Cardiac muscle cell (in vitro differentiated cells and primary cell): ENCODE results near the gene GZF1. TPM values are rescaled to one million over a fixed set of nuclear protein-coding genes. Genes with fewer than 3 reads are reported as not detected.

Source experiments
- DNase-seq, 2 donors: peaks; one replicate each; pipeline versions ENCODE4 v3.0.0 to v3.0.0-alpha.2; 2010 to 2017; ENCODE audit warnings: low read depth in 1 of 2, low spot score in 1 of 2
- H3K27ac ChIP-seq: fragments of 200-600 bp; sonication (generic); 2 replicates; pipeline ENCODE4 v1.5.1; 2016
- H3K27me3 ChIP-seq: fragments of 200-600 bp; sonication (generic); 2 replicates; pipeline ENCODE4 v1.6.0; 2016; ENCODE audit warnings: control low read depth
- H3K36me3 ChIP-seq: fragments of 200-600 bp; sonication (generic); 2 replicates; pipeline ENCODE4 v1.5.1; 2016; ENCODE audit warnings: control low read depth
- H3K4me1 ChIP-seq: fragments of 200-600 bp; sonication (generic); 2 replicates; pipeline ENCODE4 v1.8.1; 2017; ENCODE audit warnings: low read depth, mild to moderate bottlenecking, mixed run types
- H3K4me3 ChIP-seq: fragments of 200-600 bp; sonication (generic); 2 replicates; pipeline ENCODE4 v1.5.1; 2016; ENCODE audit warnings: mild to moderate bottlenecking
- H3K9me3 ChIP-seq: fragments of 200-600 bp; sonication (generic); 2 replicates; pipeline ENCODE4 v1.5.1; 2017; ENCODE audit warnings: low read depth, mild to moderate bottlenecking, control low read depth
- CTCF ChIP-seq: IDR thresholded peaks from 2 replicates; pipeline ENCODE4 v1.5.1; 2012; ENCODE audit warnings: low read depth, mild to moderate bottlenecking, low read length
- polyA plus RNA-seq: library from polyadenylated mRNA; unstranded; fragments of >200 nt; fragmentation: Nextera tagmentation; extraction: Ambion mirVana; gene quantifications from 2 replicates; pipeline ENCODE4 v1.2.1, GENCODE V29; 2016
- total RNA-seq: library from RNA; depleted of rRNA; stranded (reverse); fragments of >200 nt; gene quantifications from 2 replicates; pipeline ENCODE4 v1.2.3, GENCODE V29; 2016

Gene GZF1
- total and polyA plus RNA-seq, 2 experiments from 2014 or later = 7.4 to 19.0 TPM

GRCh38 chr20:23327617-23328333, 34.2 kb upstream of the GZF1 start:
- no peak for TF ChIP-seq CTCF
- Histone ChIP-seq H3K27me3 (no peaks in the 10 kb centered on the region), H3K9me3 (no peaks in the 10 kb centered on the region), H3K36me3 (no peaks in the 10 kb centered on the region), H3K4me3 (no peak overlapping the region), H3K4me1 (no peaks in the 10 kb centered on the region), H3K27ac (no peak overlapping the region)
- DNase-seq = no peak

- H3K36me3 ChIP-seq = no peaks in the 10 kb centered on the region
- H3K9me3 ChIP-seq = no peaks in the 10 kb centered on the region
- TF ChIP-seq CTCF = no peak
- no peaks in the 10 kb centered on the region for H3K27me3 ChIP-seq
- no peak overlapping the region for H3K27ac ChIP-seq
- no peaks in the 10 kb centered on the region for H3K4me1 ChIP-seq
- H3K4me3 ChIP-seq = no peak overlapping the region
- DNase-seq = peak in 1 of 2 donors; percentile 20
Measured at GRCh38 chr20:23331450-23332350, 30.3 kb upstream of the GZF1 start.

GRCh38 chr20:23332467-23332866, 29.5 kb upstream of the GZF1 start:
- no peak overlapping the region for H3K4me3 ChIP-seq
- H3K9me3 ChIP-seq = no peaks in the 10 kb centered on the region
- H3K27ac ChIP-seq = no peak overlapping the region
- no peaks in the 10 kb centered on the region for H3K27me3 ChIP-seq
- H3K4me1 ChIP-seq = no peaks in the 10 kb centered on the region
- H3K36me3 ChIP-seq = no peaks in the 10 kb centered on the region
- no peak for TF ChIP-seq CTCF
- no peak for DNase-seq

- Histone ChIP-seq H3K9me3 (no peaks in the 10 kb centered on the region), H3K4me3 (no peak overlapping the region), H3K27me3 (no peaks in the 10 kb centered on the region), H3K4me1 (no peaks in the 10 kb centered on the region), H3K27ac (no peak overlapping the region), H3K36me3 (no peaks in the 10 kb centered on the region)
- no peak for DNase-seq
- no peak for TF ChIP-seq CTCF
Measured at GRCh38 chr20:23334111-23334510, 27.9 kb upstream of the GZF1 start.

- Histone ChIP-seq H3K27ac (no peak overlapping the region), H3K9me3 (no peaks in the 10 kb centered on the region), H3K36me3 (no peaks in the 10 kb centered on the region), H3K27me3 (no peaks in the 10 kb centered on the region), H3K4me3 (no peak overlapping the region), H3K4me1 (no peaks in the 10 kb centered on the region)
- no peak for DNase-seq
- no peak for TF ChIP-seq CTCF
Measured at GRCh38 chr20:23335521-23335920, 26.5 kb upstream of the GZF1 start.
